HG02759 (cell line): ENCODE measurements around the gene PMCH.
"Not testable (repeated sequence)": the region's sequence is repeated elsewhere in the genome, so short reads cannot be mapped to it uniquely, and the experiment has no call there.

Source experiments
- ATAC-seq: cut with Tn5 transposase; IDR thresholded peaks from one replicate; pipeline ENCODE4 v1.9.1; 2021; ENCODE audit warnings: mild to moderate bottlenecking, moderate library complexity; ENCODE audit not compliant: unreplicated experiment

The PMCH gene

GRCh38 chr12:102197789-102198188, at the start of gene PMCH:
Gene PMCH, minus strand, starts transcription at chr12:102197833. Its CDS starts 63 bp downstream, at chr12:102197770.
- ATAC-seq: peak; percentile 65

GRCh38 chr12:102240859-102241258, 43.2 kb upstream of the PMCH start:
- ATAC-seq: not testable (repeated sequence)

- no peak for ATAC-seq
These were observed 37.0 kb upstream of the PMCH start for GRCh38 chr12:102234599-102234998.

GRCh38 chr12:102232446-102232845, 34.8 kb upstream of the PMCH start:
- no peak for ATAC-seq

GRCh38 chr12:102232036-102232435, 34.4 kb upstream of the PMCH start:
- no peak for ATAC-seq

GRCh38 chr12:102227954-102228353, 30.3 kb upstream of the PMCH start:
- ATAC-seq: no peak

- no peak for ATAC-seq
These were observed 23.1 kb upstream of the PMCH start for GRCh38 chr12:102220736-102221135.

GRCh38 chr12:102215992-102216691, 18.5 kb upstream of the PMCH start:
- no peak for ATAC-seq

GRCh38 chr12:102204025-102204424, 6.4 kb upstream of the PMCH start:
- no peak for ATAC-seq

GRCh38 chr12:102202556-102202955, 4.9 kb upstream of the PMCH start:
- ATAC-seq: no peak

GRCh38 chr12:102201436-102202061, 3.9 kb upstream of the PMCH start:
- no peak for ATAC-seq

GRCh38 chr12:102195826-102196225, 1.8 kb downstream of the PMCH start:
- no peak for ATAC-seq

GRCh38 chr12:102182635-102183034, 15.0 kb downstream of the PMCH start:
- no peak for ATAC-seq

- no peak for ATAC-seq
These were observed 22.9 kb downstream of the PMCH start for GRCh38 chr12:102174761-102175160.

GRCh38 chr12:102174117-102174516, 23.5 kb downstream of the PMCH start:
- no peak for ATAC-seq

GRCh38 chr12:102172436-102172835, 25.2 kb downstream of the PMCH start:
- ATAC-seq: no peak

GRCh38 chr12:102171951-102172350, 25.7 kb downstream of the PMCH start:
- ATAC-seq: no peak

GRCh38 chr12:102169922-102170621, 27.6 kb downstream of the PMCH start:
- ATAC-seq: no peak

- peak; percentile 73 for ATAC-seq
These were observed 29.6 kb downstream of the PMCH start for GRCh38 chr12:102167821-102168604.

GRCh38 chr12:102163383-102163782, 34.2 kb downstream of the PMCH start:
- ATAC-seq: no peak

- ATAC-seq: not testable (repeated sequence)
These were observed 42.4 kb downstream of the PMCH start for GRCh38 chr12:102155206-102155605.
